Measurements from ENCODE around the gene ATP10A. TPM values are rescaled to one million over a fixed set of nuclear protein-coding genes. Genes with fewer than 3 reads are reported as not detected.

Gene ATP10A
- total RNA-seq, 1 experiment from 2014 or later = 3.9 TPM

GRCh38 chr15:25824618-25825017, 38.5 kb downstream of the ATP10A start:
- no peak overlapping the region for H2BK15ac ChIP-seq (ENCODE audit: low read depth, low read length)
- no peak overlapping the region for H3K27ac Mint-ChIP-seq
- no peak overlapping the region for H4K5ac ChIP-seq (ENCODE audit: insufficient read length, low read depth, low read length)
- H3K9ac ChIP-seq (ENCODE audit: extremely low read depth, insufficient read length, low read length) = no peak overlapping the region
- H4K8ac ChIP-seq (replicated peaks; ENCODE audit: insufficient read length, low read depth, low read length) = no peak overlapping the region
- H3K14ac ChIP-seq (ENCODE audit: insufficient read depth, low read length) = no peak overlapping the region
- no peak overlapping the region for H4K91ac ChIP-seq (ENCODE audit: insufficient read length, low read depth, low read length)
- no peaks in the 10 kb centered on the region for H3K27me3 ChIP-seq (ENCODE audit: insufficient read depth, low read length)
- H4K20me1 ChIP-seq (ENCODE audit: control insufficient read depth, insufficient read depth, insufficient read length) = no peaks in the 10 kb centered on the region
- no peak overlapping the region for H3K4me3 Mint-ChIP-seq
- H3T11ph ChIP-seq (ENCODE audit: low read length) = no peak overlapping the region
- no peak overlapping the region for H2BK5ac ChIP-seq (ENCODE audit: insufficient read length, low read length)
- H3K4me2 ChIP-seq (ENCODE audit: insufficient read depth, insufficient read length, low read length) = no peak overlapping the region
- no peak overlapping the region for H2BK120ac ChIP-seq (ENCODE audit: low read depth, low read length, poor library complexity, severe bottlenecking)
- peaks cover 0 to 1% (median 0%) of the 10 kb centered on the region in 3 experiments; a peak in 2 of 7 replicates for H3K36me3 Mint-ChIP-seq (ENCODE audit: insufficient read depth in 1 of 3, low read depth in 3 of 3)
- 0 out of 5 replicates have a peak, but pooled peaks cover 0 to 3% of the 10 kb centered on the region in 2 experiments for H3K9me3 Mint-ChIP-seq
- H3K18ac ChIP-seq (ENCODE audit: insufficient read length, low read depth, low read length) = no peak overlapping the region
- no peaks in the 10 kb centered on the region for H3K27me3 Mint-ChIP-seq (ENCODE audit: low read depth)
- no peaks in the 10 kb centered on the region for H3K23me2 ChIP-seq (ENCODE audit: insufficient read length, low read depth, low read length, poor library complexity, severe bottlenecking)
- TF ChIP-seq CTCF (conservative IDR thresholded peaks at IDR 0.05) = no peak
- H3K27ac ChIP-seq (ENCODE audit: insufficient read length, low read depth, low read length) = no peak overlapping the region
- H3K56ac ChIP-seq (ENCODE audit: insufficient read length, low read depth, low read length) = no peak overlapping the region
- no peaks in the 10 kb centered on the region; the same call in 1 of the 2 replicates for H3K4me1 ChIP-seq (ENCODE audit: insufficient read depth, low read length)
- no peaks in the 10 kb centered on the region for H3K79me2 ChIP-seq (ENCODE audit: insufficient read depth, low read length)
- no peak overlapping the region for H2BK12ac ChIP-seq (ENCODE audit: insufficient read length, low read depth, low read length)
- no peaks in the 10 kb centered on the region for H3K9me3 ChIP-seq (ENCODE audit: control insufficient read depth, low read depth, low read length)
- H3K79me1 ChIP-seq (ENCODE audit: insufficient read depth, low read depth, low read length, poor library complexity, severe bottlenecking) = no peaks in the 10 kb centered on the region
- no peak overlapping the region for H3K23ac ChIP-seq (ENCODE audit: insufficient read length, low read depth, low read length)
- no peak overlapping the region for H2AFZ ChIP-seq (ENCODE audit: low read length)
- no peak overlapping the region for H3K4ac ChIP-seq (ENCODE audit: low read depth, low read length)
- H3K4me1 Mint-ChIP-seq = peaks cover 6 to 9% of the 10 kb centered on the region in 2 experiments; a peak in 3 of 4 replicates
- DNase-seq = no peak
- no peak overlapping the region for H2AK5ac ChIP-seq (ENCODE audit: insufficient read length, low read length)
- no peak overlapping the region for H2BK20ac ChIP-seq (ENCODE audit: low read depth, low read length, poor library complexity, severe bottlenecking)
- no CpG with 5 or more reads among the region's 6 CpGs for WGBS (ENCODE audit: extremely low coverage, insufficient read length, low lambda C conversion rate)
